Stimulated activated naive B cell treated with anti-CD40 and anti-IgM and Interleukin-4, amounts not matched to agents 10 μg/mL and 1 μg/mL and 100 μg/mL, for 72 hours (primary cell): ENCODE data around the gene SRPK1.

ENCODE experiments used
- ATAC-seq, 2 donors: fragments of 150-1000 bp; cut with Tn5 transposase; replicated peaks; 2 replicates each; pipeline ENCODE4 v1.10.0; 2021; ENCODE audit warnings: moderate library complexity in 1 of 2
- DNase-seq: peaks from one replicate; pipeline ENCODE4 v3.0.0; 2021
- H3K27ac Mint-ChIP-seq: one replicate; pipeline ENCODE4 v1.8.0; 2022; ENCODE audit warnings: mild to moderate bottlenecking, mixed read lengths
- H3K27me3 Mint-ChIP-seq, 2 donors: one replicate each; pipeline ENCODE4 v1.8.0; 2022; ENCODE audit warnings: mixed read lengths in 2 of 2
- H3K36me3 Mint-ChIP-seq, 2 donors: one replicate each; pipeline ENCODE4 v1.8.0; 2022; ENCODE audit warnings: mixed read lengths in 2 of 2, mild to moderate bottlenecking in 1 of 2
- H3K4me1 Mint-ChIP-seq, 2 donors: one replicate each; pipeline ENCODE4 v1.8.0; 2022; ENCODE audit warnings: mixed read lengths in 2 of 2, mild to moderate bottlenecking in 1 of 2
- H3K4me3 Mint-ChIP-seq, 2 donors: one replicate each; pipeline ENCODE4 v1.8.0; 2022; ENCODE audit warnings: mild to moderate bottlenecking in 2 of 2, mixed read lengths in 2 of 2, moderate library complexity in 1 of 2
- H3K9me3 Mint-ChIP-seq, 2 donors: one replicate each; pipeline ENCODE4 v1.8.0; 2022; ENCODE audit warnings: mixed read lengths in 2 of 2, mild to moderate bottlenecking in 1 of 2

Gene SRPK1

DNA sequence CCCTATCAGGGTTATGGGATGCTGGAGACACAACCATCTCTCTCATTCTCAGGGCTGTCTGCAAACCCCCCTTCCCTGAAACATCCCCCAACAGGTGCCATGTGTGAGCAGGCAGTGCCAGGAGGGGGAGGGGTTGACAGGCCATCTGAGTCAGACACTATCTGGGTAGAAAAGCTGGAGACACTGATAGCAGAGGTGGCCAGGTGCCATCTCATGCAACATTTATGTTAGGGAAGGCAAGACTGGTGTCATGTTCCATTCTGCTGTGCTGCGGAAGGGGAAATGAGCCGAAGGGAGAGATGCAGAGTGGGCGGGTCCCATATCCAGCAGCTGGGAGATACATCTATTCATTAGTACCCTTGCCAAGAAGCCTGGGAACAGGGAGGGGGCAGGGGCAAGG, 112.2 kb downstream of the SRPK1 start:
- H3K4me1 Mint-ChIP-seq: peaks cover 5 to 9% of the 10 kb centered on the region in 2 donors
- no peak overlapping the region for H3K27ac Mint-ChIP-seq
- no peaks in the 10 kb centered on the region for H3K9me3 Mint-ChIP-seq
- ATAC-seq (no peak), DNase-seq (no peak)
- H3K27me3 Mint-ChIP-seq: peaks cover 33 to 43% of the 10 kb centered on the region in 2 donors
- H3K4me3 Mint-ChIP-seq: no peak overlapping the region
- H3K36me3 Mint-ChIP-seq: peaks cover 0 to 4% of the 10 kb centered on the region in 2 donors

DNA sequence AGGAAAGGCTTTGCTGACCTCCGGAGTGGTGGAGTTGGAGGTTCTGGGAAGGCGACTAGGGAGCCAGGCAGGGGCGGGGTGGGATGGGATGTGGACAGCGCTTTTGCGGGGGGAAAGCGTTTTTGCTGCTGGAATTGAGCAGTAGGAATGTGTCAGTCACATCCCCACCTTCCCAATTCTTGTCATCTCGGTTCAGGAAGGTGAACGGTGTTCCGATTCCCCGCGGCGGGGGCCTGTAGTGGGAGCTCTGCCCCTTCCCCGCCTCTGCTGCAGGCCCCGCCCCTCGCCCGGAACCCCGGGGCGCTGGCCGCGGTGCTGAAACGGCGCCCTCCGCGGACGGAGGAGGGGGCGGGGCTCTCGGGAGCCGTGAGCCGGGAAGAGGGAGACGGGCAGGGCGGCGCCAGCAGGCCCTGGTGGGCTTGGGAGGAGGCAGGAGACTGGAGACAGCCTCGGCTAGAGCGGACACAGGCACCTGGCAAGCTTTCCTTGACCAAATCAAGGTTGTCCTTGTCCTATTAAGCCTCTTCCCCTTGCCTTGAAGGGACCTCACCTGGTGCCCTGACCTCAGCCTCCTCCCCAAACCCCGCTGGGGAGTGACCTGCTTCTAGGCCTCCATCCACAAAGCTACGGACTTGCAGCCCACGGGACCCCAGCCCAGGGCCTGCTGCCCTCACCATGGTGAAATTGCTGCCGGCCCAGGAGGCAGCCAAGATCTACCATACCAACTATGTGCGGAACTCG, 115.7 kb downstream of the SRPK1 start, which contains the start of gene LHFPL5:
LHFPL5 (plus strand) TSS at position 357 of the 741 bp plus-strand sequence; CDS start at position 676, 319 bp downstream.
- DNase-seq: peak; percentile 4
- Mint-ChIP-seq H3K27me3 (peaks cover 30 to 41% of the 10 kb centered on the region in 2 donors), H3K36me3 (peaks cover 0 to 4% of the 10 kb centered on the region in 2 donors), H3K9me3 (no peaks in the 10 kb centered on the region), H3K4me3 (peak within 1 kb of the TSS in 1 of 2 donors; percentile 14), H3K4me1 (peaks cover 5 to 6% of the 10 kb centered on the region in 2 donors), H3K27ac (no peak within 1 kb of the TSS)
- ATAC-seq: peak; percentile 52 to 55

DNA sequence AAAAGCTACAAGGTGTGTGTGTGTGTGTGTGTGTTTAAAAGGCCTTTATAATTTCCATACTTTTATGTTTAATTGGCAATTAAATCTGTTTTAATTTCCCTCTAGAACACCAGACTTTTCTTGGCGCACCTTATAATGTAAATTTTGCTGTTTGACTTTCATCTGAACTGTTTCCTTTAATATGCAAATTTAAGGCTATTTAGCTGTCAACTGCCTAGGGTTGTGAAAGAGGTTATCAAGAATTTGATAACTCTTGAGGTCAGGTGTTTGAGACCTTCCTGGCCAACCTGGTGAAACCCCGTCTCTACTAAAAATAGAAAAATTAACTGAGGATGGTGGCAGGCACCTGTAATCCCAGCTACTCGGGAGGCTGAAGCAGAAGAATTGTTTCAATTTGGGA, 119.8 kb downstream of the SRPK1 start:
- DNase-seq (no peak), ATAC-seq (no peak)
- peaks cover 5 to 6% of the 10 kb centered on the region in 2 donors for H3K4me1 Mint-ChIP-seq
- peaks cover 13 to 18% of the 10 kb centered on the region in 2 donors for H3K27me3 Mint-ChIP-seq
- no peak overlapping the region for H3K4me3 Mint-ChIP-seq
- no peaks in the 10 kb centered on the region for H3K9me3 Mint-ChIP-seq
- H3K36me3 Mint-ChIP-seq: peaks cover 0 to 2% of the 10 kb centered on the region in 2 donors
- H3K27ac Mint-ChIP-seq: no peak overlapping the region

DNA sequence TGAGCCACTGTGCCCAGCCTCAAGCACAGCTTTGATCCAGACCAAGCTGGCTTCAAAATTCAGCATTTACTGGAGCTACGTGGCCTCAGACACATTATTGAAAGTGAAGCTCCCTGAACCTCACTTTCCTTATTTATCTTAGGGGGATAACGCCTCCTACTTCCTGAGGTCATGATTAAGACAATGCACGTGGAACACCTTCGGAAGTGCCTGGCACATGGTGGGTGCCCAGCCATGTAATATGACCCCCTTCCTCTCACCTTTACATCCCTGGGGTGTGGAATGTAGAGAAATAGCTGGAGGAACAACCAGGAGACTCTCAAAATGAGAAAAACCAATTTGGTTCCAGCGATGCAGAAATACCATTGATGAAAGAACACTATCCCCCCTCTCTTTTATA, 122.2 kb downstream of the SRPK1 start:
- ATAC-seq: no peak
- Mint-ChIP-seq H3K27ac (no peak overlapping the region), H3K9me3 (no peaks in the 10 kb centered on the region), H3K36me3 (no peaks in the 10 kb centered on the region), H3K4me1 (no peaks in the 10 kb centered on the region), H3K27me3 (peaks cover 5 to 12% of the 10 kb centered on the region in 2 donors), H3K4me3 (no peak overlapping the region)
- DNase-seq: no peak

DNA sequence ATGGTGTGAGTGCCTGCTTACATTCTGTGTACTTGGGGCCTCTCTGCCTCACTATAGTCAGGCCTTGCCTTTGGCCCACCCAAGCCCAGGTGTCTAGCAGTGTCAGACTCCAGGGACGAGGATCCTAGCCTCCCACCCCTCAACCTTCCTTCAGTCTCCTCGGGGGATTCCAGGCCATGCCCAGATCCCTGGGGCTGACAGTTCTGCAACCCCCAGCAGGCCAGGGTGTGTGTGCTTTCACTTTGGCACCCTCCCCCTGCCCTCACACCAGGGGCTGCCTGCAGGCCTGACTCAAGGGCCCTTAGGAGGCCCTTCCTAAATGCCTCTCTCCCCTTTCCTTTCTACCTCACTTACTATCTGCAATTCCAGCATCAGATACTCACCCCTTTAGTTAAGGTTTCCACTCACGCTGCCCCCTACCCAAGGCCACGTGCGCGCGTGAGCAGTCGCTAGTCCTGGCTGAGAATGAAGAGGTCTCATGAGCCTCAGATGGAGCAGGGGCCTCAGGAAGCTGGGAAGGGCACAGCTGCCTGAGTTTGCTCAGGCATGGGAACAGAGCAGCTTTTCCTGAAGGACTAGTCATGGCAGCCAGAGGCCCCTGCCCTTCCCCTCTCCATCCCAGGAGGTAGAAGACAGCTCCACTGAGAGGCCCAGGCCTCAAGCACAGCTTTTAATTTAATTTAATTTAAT, 122.9 kb downstream of the SRPK1 start:
- no peaks in the 10 kb centered on the region for H3K9me3 Mint-ChIP-seq
- H3K4me1 Mint-ChIP-seq: no peaks in the 10 kb centered on the region
- H3K36me3 Mint-ChIP-seq: no peaks in the 10 kb centered on the region
- no peak overlapping the region for H3K4me3 Mint-ChIP-seq
- ATAC-seq (no peak), DNase-seq (no peak)
- H3K27me3 Mint-ChIP-seq: peaks cover 7 to 13% of the 10 kb centered on the region in 2 donors
- no peak overlapping the region for H3K27ac Mint-ChIP-seq

DNA sequence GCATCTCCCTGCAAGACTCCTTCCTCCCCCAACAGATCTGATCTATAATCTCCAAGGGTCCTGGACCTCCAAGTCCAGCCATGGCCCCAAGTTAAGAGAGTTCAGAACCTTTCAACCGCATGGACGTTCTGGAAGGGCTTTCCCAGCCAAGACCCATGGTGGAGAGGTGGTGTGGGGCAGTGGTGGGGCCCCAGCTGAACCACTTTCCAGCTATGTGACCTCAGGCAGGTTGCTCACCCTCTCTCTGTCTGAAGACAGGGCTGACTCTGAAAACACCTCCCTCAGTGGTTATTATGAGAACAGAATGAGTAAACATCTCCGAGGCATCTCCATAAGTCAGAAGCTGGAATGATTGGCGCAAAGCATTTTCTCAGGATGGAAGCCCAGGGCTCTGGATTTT, 124.7 kb downstream of the SRPK1 start:
- Mint-ChIP-seq H3K27me3 (peaks cover 10 to 17% of the 10 kb centered on the region in 2 donors), H3K4me3 (no peak overlapping the region), H3K9me3 (no peaks in the 10 kb centered on the region), H3K27ac (no peak overlapping the region), H3K4me1 (no peaks in the 10 kb centered on the region), H3K36me3 (no peaks in the 10 kb centered on the region)
- ATAC-seq: no peak
- no peak for DNase-seq

DNA sequence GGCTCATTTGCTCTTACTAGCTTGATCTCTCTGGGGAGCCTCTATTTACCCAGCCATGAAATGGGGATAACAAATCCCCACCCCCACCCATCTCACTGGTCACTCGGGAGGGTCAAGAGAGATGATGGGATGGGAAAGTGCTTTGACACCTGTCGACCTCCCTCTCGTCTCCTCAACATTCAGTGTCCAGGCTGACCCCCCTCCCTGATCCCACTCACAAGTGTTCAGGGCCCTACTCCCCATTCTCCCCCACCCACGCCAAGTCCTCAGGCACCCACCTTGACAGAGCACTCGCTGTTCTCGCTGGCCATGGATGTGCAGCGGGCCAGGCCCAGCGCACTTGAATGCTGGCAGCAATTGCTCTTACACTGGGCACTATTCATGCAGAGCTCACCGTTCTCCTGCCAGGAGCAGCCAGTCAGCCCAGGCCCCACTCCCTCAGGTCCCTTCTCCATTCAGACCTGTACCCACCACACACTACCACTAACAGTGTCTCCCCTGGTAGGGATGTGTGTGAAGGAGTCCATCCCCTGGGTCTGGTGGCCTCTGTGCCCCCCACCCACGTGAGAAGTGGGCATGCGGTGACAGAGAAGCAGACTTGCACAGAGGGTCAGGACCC, 125.3 kb downstream of the SRPK1 start:
- no peaks in the 10 kb centered on the region for H3K36me3 Mint-ChIP-seq
- H3K27me3 Mint-ChIP-seq: peaks cover 15 to 19% of the 10 kb centered on the region in 2 donors
- no peak for ATAC-seq
- DNase-seq: no peak
- H3K27ac Mint-ChIP-seq: no peak overlapping the region
- H3K9me3 Mint-ChIP-seq: no peaks in the 10 kb centered on the region
- H3K4me1 Mint-ChIP-seq: no peaks in the 10 kb centered on the region
- no peak overlapping the region for H3K4me3 Mint-ChIP-seq

DNA sequence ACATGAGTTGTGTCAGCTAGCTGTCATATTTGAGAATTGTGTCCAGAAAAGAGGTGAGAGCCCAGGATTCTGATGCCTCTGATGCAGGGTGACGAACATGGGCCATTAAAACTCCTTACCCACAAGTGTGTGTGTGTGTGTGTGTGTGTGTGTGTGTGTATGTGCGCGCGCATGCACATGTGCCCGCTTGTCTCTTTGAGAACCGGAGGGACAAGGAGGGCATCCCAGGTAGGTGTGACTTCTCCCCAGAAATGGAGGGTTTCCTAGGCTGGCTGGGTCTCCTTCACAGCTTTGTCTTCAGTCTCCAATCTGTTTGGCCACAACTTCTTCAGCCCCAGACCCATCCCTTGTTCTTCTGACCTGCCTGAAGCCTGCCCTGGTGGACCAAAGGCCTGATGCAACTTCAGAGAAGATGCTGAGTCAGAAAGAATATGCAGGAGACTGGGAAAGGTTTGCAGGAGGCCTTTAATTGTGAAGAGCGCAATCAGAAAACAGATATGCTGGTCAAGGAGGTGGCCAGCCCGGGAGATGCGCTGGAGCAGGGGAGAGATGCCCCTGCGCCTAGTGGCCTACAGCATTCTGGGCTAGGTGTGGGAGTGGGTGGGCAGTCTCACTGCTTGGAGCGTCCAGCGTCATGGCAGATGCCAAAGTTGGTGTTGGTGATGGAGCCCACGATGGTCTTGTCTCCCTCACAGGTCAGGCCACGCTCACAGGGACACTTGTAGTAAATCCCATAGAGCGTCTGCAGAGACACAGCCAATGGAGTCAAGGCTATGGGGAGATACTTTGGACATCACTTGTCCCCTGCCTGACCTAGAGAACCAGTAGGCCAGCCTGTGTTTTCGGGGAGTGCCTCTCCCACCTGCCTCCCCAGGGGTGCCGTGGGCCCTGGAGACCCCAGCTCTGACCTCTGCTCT, 126.1 kb downstream of the SRPK1 start:
- DNase-seq (no peak), ATAC-seq (no peak)
- H3K4me1 Mint-ChIP-seq: no peaks in the 10 kb centered on the region
- no peaks in the 10 kb centered on the region for H3K9me3 Mint-ChIP-seq
- H3K4me3 Mint-ChIP-seq: no peak overlapping the region
- no peaks in the 10 kb centered on the region for H3K36me3 Mint-ChIP-seq
- H3K27me3 Mint-ChIP-seq: peaks cover 19 to 26% of the 10 kb centered on the region in 2 donors
- H3K27ac Mint-ChIP-seq: no peak overlapping the region

DNA sequence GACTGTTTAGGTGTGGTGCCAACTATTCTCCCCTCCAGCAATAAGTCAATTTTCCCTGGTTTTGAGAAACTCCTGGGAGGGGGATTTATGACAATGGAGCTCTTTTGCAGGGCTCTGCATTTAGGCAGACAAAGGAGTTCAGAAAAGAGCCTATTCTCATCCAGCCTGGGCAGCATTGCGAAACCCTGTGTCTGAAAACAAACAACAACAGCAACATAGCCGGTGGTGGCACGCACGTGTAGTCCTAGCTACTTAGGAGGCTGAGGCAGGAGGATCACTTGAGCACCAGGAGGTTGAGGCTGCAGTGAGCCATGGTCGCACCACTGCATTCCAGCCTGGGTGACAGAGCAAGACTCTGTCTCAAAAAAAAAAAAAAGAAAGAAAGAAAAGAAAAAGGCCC, 130.2 kb downstream of the SRPK1 start:
- Mint-ChIP-seq H3K4me1 (no peaks in the 10 kb centered on the region), H3K4me3 (no peak overlapping the region), H3K27me3 (peaks cover 49 to 52% of the 10 kb centered on the region in 2 donors), H3K27ac (no peak overlapping the region), H3K36me3 (no peaks in the 10 kb centered on the region), H3K9me3 (no peaks in the 10 kb centered on the region)
- DNase-seq (no peak), ATAC-seq (no peak)

DNA sequence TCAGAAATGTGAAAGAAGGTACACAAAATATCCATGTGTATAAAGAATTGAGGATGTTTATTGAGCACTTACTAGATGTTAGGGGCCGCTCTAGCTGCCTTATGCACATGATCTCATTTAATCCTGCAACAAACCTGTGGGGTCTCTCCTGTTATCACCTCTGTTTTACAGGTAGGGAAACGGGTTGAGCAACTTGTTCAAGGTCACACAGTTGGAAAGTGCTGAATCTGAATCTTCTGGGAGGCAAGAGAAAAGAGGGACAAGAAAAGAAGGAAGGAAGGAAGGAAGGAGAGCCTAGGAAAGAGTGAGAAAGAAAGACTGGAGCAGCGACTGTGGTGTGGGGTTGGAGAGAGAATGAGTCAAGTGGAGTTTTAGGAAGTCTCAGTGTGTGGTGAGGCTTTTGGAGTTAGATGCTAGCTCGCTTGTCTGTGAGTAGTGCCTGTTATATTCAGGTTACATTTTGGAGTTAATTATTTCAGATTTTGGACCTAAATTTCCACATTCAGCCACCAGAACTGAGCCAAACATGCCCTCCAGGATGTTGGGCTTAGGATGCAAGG, 132.4 kb downstream of the SRPK1 start:
- Mint-ChIP-seq H3K4me3 (no peak overlapping the region), H3K27me3 (peaks cover 57 to 62% of the 10 kb centered on the region in 2 donors), H3K4me1 (no peaks in the 10 kb centered on the region), H3K9me3 (no peaks in the 10 kb centered on the region), H3K36me3 (no peaks in the 10 kb centered on the region), H3K27ac (no peak overlapping the region)
- no peak for ATAC-seq
- no peak for DNase-seq

DNA sequence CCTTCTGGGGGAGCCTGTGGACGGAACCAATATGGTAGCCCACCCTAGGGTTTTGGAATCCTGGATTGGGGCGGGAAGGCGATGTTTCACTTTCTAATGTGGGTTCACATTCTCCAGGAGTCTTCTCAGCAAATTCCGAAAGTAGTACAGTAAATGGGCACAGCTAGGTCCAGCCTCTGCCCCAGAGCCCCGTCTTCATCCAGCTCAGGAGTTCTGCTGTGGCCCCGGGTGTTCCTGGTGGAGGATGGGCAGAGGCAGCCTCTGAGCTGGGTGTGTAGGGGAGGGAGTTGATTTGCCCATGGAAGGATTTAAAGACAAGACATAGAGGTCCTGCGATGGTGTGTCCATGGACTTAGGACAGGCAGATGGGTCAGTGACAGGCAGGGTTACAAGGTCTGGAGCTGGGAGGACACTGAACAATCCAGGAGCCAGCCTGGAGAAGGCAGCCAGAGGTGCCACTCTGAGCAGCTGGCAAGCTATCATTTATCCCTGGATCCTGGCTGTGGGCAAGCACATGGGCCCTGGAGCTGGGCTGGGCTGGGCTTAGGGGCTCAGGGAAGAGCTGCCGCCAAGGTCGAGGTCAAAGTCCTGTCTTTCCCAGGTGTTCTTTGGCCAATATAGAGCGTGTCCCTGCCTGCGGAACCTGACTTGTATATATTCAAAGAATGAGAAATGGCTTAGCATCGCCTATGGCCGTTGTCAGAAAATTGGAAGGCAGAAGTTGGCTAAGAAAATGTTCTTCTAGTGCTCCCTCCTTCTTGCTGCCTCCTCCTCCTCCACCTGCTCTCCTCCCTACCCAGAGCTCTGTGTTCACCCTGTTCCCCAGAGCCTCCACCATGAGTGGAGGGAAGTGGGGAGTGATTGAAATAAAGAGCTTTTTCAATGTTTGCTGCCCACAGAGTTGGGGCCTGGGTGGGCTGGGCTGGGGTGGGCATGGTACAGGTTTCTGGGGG, 133.4 kb downstream of the SRPK1 start:
- Mint-ChIP-seq H3K9me3 (no peaks in the 10 kb centered on the region), H3K4me1 (no peaks in the 10 kb centered on the region), H3K36me3 (no peaks in the 10 kb centered on the region), H3K27ac (no peak overlapping the region), H3K4me3 (no peak overlapping the region), H3K27me3 (peaks cover 53 to 62% of the 10 kb centered on the region in 2 donors)
- no peak for ATAC-seq
- no peak for DNase-seq

DNA sequence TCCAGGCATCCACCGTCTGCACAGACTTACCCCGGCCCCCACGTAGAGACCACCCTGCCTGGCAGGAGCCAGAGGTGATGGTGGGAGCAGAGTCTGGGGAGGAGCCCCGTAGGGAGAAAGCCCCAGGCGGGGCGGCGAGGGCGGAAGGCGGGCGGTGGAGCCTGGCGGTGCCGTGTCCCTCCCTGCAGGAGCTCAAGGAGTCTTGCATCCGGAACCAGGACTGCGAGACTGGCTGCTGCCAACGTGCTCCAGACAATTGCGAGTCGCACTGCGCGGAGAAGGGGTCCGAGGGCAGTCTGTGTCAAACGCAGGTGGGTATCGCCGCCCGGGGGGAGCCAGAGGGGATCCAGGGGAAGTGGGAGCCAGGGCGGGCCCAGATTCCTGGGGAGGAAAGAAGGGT, 134.1 kb downstream of the SRPK1 start:
- Mint-ChIP-seq H3K27me3 (peaks cover 58 to 66% of the 10 kb centered on the region in 2 donors), H3K36me3 (no peaks in the 10 kb centered on the region), H3K4me3 (no peak overlapping the region), H3K4me1 (no peaks in the 10 kb centered on the region), H3K9me3 (no peaks in the 10 kb centered on the region), H3K27ac (no peak overlapping the region)
- DNase-seq (no peak), ATAC-seq (peak in 1 of 2 donors; percentile 10)

DNA sequence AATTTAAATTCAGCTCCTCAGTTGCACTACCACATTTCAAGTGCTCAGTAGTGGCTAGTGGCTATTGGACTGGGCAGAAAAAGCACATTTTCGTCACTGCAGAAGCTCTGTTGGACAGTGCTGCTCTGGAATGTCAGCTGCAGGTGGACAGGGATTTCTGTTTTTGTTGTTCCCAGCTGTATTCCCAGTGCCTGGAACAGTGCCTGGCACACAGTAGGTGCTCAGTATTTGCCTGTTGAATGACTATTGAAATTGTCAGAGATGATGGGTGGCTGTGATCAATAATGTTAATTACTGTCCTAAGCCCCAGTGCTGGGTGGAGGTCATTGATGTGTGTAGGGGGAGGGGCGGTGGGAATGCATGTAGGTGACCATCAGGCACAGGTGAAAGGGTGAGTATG, 134.6 kb downstream of the SRPK1 start:
- Mint-ChIP-seq H3K27me3 (peaks cover 62 to 68% of the 10 kb centered on the region in 2 donors), H3K36me3 (no peaks in the 10 kb centered on the region), H3K27ac (no peak overlapping the region), H3K9me3 (no peaks in the 10 kb centered on the region), H3K4me1 (no peaks in the 10 kb centered on the region), H3K4me3 (no peak overlapping the region)
- ATAC-seq (no peak), DNase-seq (no peak)
